Stomach smooth muscle (tissue), 2 donors: ENCODE measurements around the gene ZBTB1.

Experiments used
- H3K27ac ChIP-seq: one replicate; pipeline ENCODE4 v1.7.0; 2013; ENCODE audit warnings: mild to moderate bottlenecking, low read length, inconsistent platforms
- H3K27me3 ChIP-seq, 2 donors: one replicate each; pipeline ENCODE4 v1.7.0; 2013; ENCODE audit warnings: low read length in 2 of 2; ENCODE audit not compliant: insufficient read depth in 2 of 2, control insufficient read depth in 1 of 2
- H3K36me3 ChIP-seq, 2 donors: one replicate each; pipeline ENCODE4 v1.7.0; 2013; ENCODE audit warnings: low read length in 2 of 2; ENCODE audit not compliant: control insufficient read depth in 2 of 2, insufficient read depth in 2 of 2
- H3K4me1 ChIP-seq: one replicate; pipeline ENCODE4 v1.7.0; 2013; ENCODE audit warnings: low read length; ENCODE audit not compliant: control insufficient read depth, insufficient read depth
- H3K4me3 ChIP-seq, 2 donors: one replicate each; pipeline ENCODE4 v1.7.0; 2013; ENCODE audit warnings: low read length in 2 of 2
- H3K9ac ChIP-seq, 2 donors: one replicate each; pipeline ENCODE4 v1.7.0; 2013; ENCODE audit warnings: low read length in 2 of 2, mild to moderate bottlenecking in 1 of 2
- H3K9me3 ChIP-seq, 2 donors: one replicate each; pipeline ENCODE4 v1.7.0; 2013; ENCODE audit warnings: low read length in 2 of 2; ENCODE audit not compliant: control insufficient read depth in 2 of 2
- donor health status: healthy.
- donor health status: Pancreatic carcinoma.

The ZBTB1 gene

GRCh38 chr14:64536488-64537245 lies 32.1 kb downstream of the ZBTB1 start:
- H3K27me3 ChIP-seq: no peaks in the 10 kb centered on the region
- no peak overlapping the region for H3K27ac ChIP-seq
- no peaks in the 10 kb centered on the region for H3K9me3 ChIP-seq
- no peaks in the 10 kb centered on the region for H3K36me3 ChIP-seq
- H3K4me1 ChIP-seq: peaks cover 16% of the 10 kb centered on the region
- no peak overlapping the region for H3K4me3 ChIP-seq
- H3K9ac ChIP-seq: no peak overlapping the region

GRCh38 chr14:64540208-64541202 lies 35.9 kb downstream of the ZBTB1 start, which contains the start of gene HSPA2:
Gene HSPA2, plus strand, starts transcription at chr14:64540741. Its CDS starts 109 bp downstream, at chr14:64540850.
- Histone ChIP-seq H3K4me1 (peaks cover 18% of the 10 kb centered on the region), H3K27ac (peak within 1 kb of the TSS; percentile 84), H3K9me3 (no peaks in the 10 kb centered on the region), H3K4me3 (peak within 1 kb of the TSS; percentile 81), H3K9ac (peak within 1 kb of the TSS; percentile 62 to 79), H3K36me3 (no peaks in the 10 kb centered on the region), H3K27me3 (no peaks in the 10 kb centered on the region)

GRCh38 chr14:64541261-64541971 lies 36.8 kb downstream of the ZBTB1 start:
- peak overlapping the region in 1 of 2 donors; percentile 53 for H3K9ac ChIP-seq
- no peak overlapping the region for H3K27ac ChIP-seq
- no peaks in the 10 kb centered on the region for H3K9me3 ChIP-seq
- H3K36me3 ChIP-seq: no peaks in the 10 kb centered on the region
- peaks cover 18% of the 10 kb centered on the region for H3K4me1 ChIP-seq
- peak overlapping the region; percentile 81 for H3K4me3 ChIP-seq
- H3K27me3 ChIP-seq: no peaks in the 10 kb centered on the region

- Histone ChIP-seq H3K4me1 (peaks cover 18% of the 10 kb centered on the region), H3K4me3 (peak overlapping the region; percentile 81), H3K27me3 (no peaks in the 10 kb centered on the region), H3K27ac (no peak overlapping the region), H3K9ac (peak overlapping the region in 1 of 2 donors; percentile 53), H3K9me3 (no peaks in the 10 kb centered on the region), H3K36me3 (no peaks in the 10 kb centered on the region)
Observed at GRCh38 chr14:64541972-64542835, 37.6 kb downstream of the ZBTB1 start.

GRCh38 chr14:64542836-64543201 lies 38.2 kb downstream of the ZBTB1 start:
- no peaks in the 10 kb centered on the region for H3K36me3 ChIP-seq
- no peak overlapping the region for H3K27ac ChIP-seq
- H3K4me3 ChIP-seq: peak overlapping the region; percentile 81
- H3K9me3 ChIP-seq: no peaks in the 10 kb centered on the region
- no peaks in the 10 kb centered on the region for H3K27me3 ChIP-seq
- no peak overlapping the region for H3K9ac ChIP-seq
- H3K4me1 ChIP-seq: peaks cover 18% of the 10 kb centered on the region

GRCh38 chr14:64544607-64545312 lies 40.2 kb downstream of the ZBTB1 start:
- Histone ChIP-seq H3K4me3 (no peak overlapping the region), H3K36me3 (no peaks in the 10 kb centered on the region), H3K9me3 (no peaks in the 10 kb centered on the region), H3K9ac (no peak overlapping the region), H3K4me1 (peaks cover 14% of the 10 kb centered on the region), H3K27me3 (no peaks in the 10 kb centered on the region), H3K27ac (no peak overlapping the region)

GRCh38 chr14:64549016-64549415 lies 44.4 kb downstream of the ZBTB1 start:
- H3K27ac ChIP-seq: no peak overlapping the region
- H3K4me3 ChIP-seq: no peak overlapping the region
- H3K27me3 ChIP-seq: peaks cover 0 to 3% of the 10 kb centered on the region in 2 donors
- peaks cover 7% of the 10 kb centered on the region for H3K4me1 ChIP-seq
- H3K9me3 ChIP-seq: no peaks in the 10 kb centered on the region
- H3K36me3 ChIP-seq: no peaks in the 10 kb centered on the region
- H3K9ac ChIP-seq: no peak overlapping the region

- Histone ChIP-seq H3K27me3 (peaks cover 0 to 3% of the 10 kb centered on the region in 2 donors), H3K4me3 (peak within 1 kb of the TSS; percentile 46 to 66), H3K36me3 (no peaks in the 10 kb centered on the region), H3K27ac (no peak within 1 kb of the TSS), H3K4me1 (peaks cover 7% of the 10 kb centered on the region), H3K9ac (peak within 1 kb of the TSS in 1 of 2 donors; percentile 29), H3K9me3 (no peaks in the 10 kb centered on the region)
Observed at GRCh38 chr14:64549791-64550620, 45.4 kb downstream of the ZBTB1 start, which contains the start of gene PPP1R36. Gene PPP1R36, plus strand, starts transcription at chr14:64549961. Its CDS starts 37 bp downstream, at chr14:64549998.
